ENCODE results near the gene PPP1R12A. TPM values are rescaled to one million over a fixed set of nuclear protein-coding genes. Genes with fewer than 3 reads are reported as not detected.
"Not testable (repeated sequence)": the region's sequence is repeated elsewhere in the genome, so short reads cannot be mapped to it uniquely, and the experiment has no call there.

The PPP1R12A gene
- total RNA-seq, 2 experiments from 2014 or later = 65.6 to 76.4 TPM

DNA sequence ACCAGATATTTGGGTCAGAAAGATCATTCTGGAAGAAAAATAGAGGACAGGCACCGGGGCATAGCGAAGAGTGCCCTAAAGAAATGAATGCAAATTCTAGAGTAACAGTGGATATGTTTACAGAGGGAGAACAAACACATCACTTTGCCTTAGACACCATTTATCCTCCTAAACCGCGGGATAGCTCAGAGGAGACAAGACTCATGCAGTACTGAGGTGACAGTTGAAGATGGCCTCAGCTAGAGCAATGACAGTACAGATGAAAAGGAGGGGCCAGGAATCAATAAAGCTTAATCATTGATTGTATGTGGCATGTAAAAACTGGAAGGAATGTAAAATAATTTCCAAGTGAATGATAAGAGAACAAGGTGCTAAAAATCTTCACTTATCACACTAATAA is 10.5 kb upstream of the PPP1R12A start:
- Mint-ChIP-seq H3K9me3 (no peaks in the 10 kb centered on the region), H3K4me3 (no peak overlapping the region), H3K27me3 (peaks cover 9% of the 10 kb centered on the region), H3K27ac (no peak overlapping the region), H3K36me3 (ENCODE audit: low read depth) (no peaks in the 10 kb centered on the region), H3K4me1 (ENCODE audit: low read depth) (no peaks in the 10 kb centered on the region)
- DNase-seq = no peak
- ChIA-PET POLR2A (no interaction called here), CTCF (no interaction called here)
- Histone ChIP-seq H3K36me3 (ENCODE audit: insufficient read depth, low read length) (no peaks in the 10 kb centered on the region), H3K4me1 (ENCODE audit: insufficient read depth, low read length) (no peaks in the 10 kb centered on the region), H3K4me3 (ENCODE audit: low read length) (no peak overlapping the region), H3K27ac (ENCODE audit: low read depth in 1 of 2, low read length in 2 of 2) (no peak overlapping the region), H3K9me3 (ENCODE audit: control insufficient read depth in 1 of 2, insufficient read depth in 1 of 2, low read length in 2 of 2) (no peaks in the 10 kb centered on the region), H3K27me3 (ENCODE audit: control insufficient read depth in 1 of 2, insufficient read depth in 2 of 2, low read length in 2 of 2) (no peaks in the 10 kb centered on the region)
- intact Hi-C loops (cut with DNase I, micrococcal nuclease) = no loop called here
- TF ChIP-seq, protein P1, sequence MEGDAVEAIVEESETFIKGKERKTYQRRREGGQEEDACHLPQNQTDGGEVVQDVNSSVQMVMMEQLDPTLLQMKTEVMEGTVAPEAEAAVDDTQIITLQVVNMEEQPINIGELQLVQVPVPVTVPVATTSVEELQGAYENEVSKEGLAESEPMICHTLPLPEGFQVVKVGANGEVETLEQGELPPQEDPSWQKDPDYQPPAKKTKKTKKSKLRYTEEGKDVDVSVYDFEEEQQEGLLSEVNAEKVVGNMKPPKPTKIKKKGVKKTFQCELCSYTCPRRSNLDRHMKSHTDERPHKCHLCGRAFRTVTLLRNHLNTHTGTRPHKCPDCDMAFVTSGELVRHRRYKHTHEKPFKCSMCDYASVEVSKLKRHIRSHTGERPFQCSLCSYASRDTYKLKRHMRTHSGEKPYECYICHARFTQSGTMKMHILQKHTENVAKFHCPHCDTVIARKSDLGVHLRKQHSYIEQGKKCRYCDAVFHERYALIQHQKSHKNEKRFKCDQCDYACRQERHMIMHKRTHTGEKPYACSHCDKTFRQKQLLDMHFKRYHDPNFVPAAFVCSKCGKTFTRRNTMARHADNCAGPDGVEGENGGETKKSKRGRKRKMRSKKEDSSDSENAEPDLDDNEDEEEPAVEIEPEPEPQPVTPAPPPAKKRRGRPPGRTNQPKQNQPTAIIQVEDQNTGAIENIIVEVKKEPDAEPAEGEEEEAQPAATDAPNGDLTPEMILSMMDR (IDR thresholded peaks at IDR 0.05) = no peak
- ATAC-seq (ENCODE audit: poor library complexity) = no peak

DNA sequence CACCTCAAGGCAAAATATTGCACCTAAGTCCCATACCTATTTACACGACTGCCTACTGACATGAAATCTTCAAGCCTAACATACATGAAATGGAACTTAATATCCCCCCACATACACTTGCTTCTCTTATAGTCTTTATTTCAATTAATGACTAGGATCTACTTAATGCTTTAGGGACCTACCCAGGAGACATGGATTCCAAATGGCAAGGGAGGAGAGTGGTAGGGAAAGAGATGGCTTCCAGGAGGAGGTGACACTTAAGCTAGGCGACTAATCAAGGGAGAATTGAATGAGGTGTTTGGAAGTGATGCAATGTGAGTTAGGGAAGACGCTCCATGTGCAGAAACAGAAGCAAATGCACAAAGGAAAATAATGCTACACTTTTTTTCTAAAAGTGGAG is 9.7 kb upstream of the PPP1R12A start:
- CTCF ChIA-PET = no interaction called here
- H3K27ac Mint-ChIP-seq = no peak overlapping the region

GRCh38 chr12:79942846-79943245 is 7.9 kb upstream of the PPP1R12A start:
- H3K27ac ChIP-seq (ENCODE audit: low read depth in 1 of 2, low read length in 2 of 2); H3K4me1 ChIP-seq (ENCODE audit: insufficient read depth, low read length); DNase-seq; H3K4me1 Mint-ChIP-seq (ENCODE audit: low read depth); POLR2A ChIA-PET; H3K27me3 ChIP-seq (ENCODE audit: control insufficient read depth in 1 of 2, insufficient read depth in 2 of 2, low read length in 2 of 2); ATAC-seq (ENCODE audit: poor library complexity); H3K27ac Mint-ChIP-seq; H3K9me3 Mint-ChIP-seq; H3K36me3 Mint-ChIP-seq (ENCODE audit: low read depth); H3K4me3 Mint-ChIP-seq; H3K9me3 ChIP-seq (ENCODE audit: control insufficient read depth in 1 of 2, insufficient read depth in 1 of 2, low read length in 2 of 2); intact Hi-C loops (cut with DNase I, micrococcal nuclease); CTCF ChIA-PET; H3K27me3 Mint-ChIP-seq; H3K36me3 ChIP-seq (ENCODE audit: insufficient read depth, low read length); H3K4me3 ChIP-seq (ENCODE audit: low read length): not testable (repeated sequence)

More for the DNA sequence above, 9.7 kb upstream of the PPP1R12A start:
- H3K9me3 Mint-ChIP-seq = no peaks in the 10 kb centered on the region
- POLR2A ChIA-PET = no interaction called here
- Histone ChIP-seq H3K4me3 (ENCODE audit: low read length) (no peak overlapping the region), H3K27ac (ENCODE audit: low read depth in 1 of 2, low read length in 2 of 2) (no peak overlapping the region), H3K9me3 (ENCODE audit: control insufficient read depth in 1 of 2, insufficient read depth in 1 of 2, low read length in 2 of 2) (no peaks in the 10 kb centered on the region), H3K4me1 (ENCODE audit: insufficient read depth, low read length) (no peaks in the 10 kb centered on the region), H3K27me3 (ENCODE audit: control insufficient read depth in 1 of 2, insufficient read depth in 2 of 2, low read length in 2 of 2) (no peaks in the 10 kb centered on the region), H3K36me3 (ENCODE audit: insufficient read depth, low read length) (no peaks in the 10 kb centered on the region)
- ATAC-seq (ENCODE audit: poor library complexity) (no peak), DNase-seq (no peak)
- intact Hi-C loops (cut with DNase I, micrococcal nuclease) = no loop called here
- TF ChIP-seq, protein P1 (IDR thresholded peaks at IDR 0.05) = no peak
- H3K36me3 Mint-ChIP-seq (ENCODE audit: low read depth) = no peaks in the 10 kb centered on the region
- H3K4me1 Mint-ChIP-seq (ENCODE audit: low read depth) = no peaks in the 10 kb centered on the region
- peaks cover 9% of the 10 kb centered on the region for H3K27me3 Mint-ChIP-seq
- H3K4me3 Mint-ChIP-seq = no peak overlapping the region

DNA sequence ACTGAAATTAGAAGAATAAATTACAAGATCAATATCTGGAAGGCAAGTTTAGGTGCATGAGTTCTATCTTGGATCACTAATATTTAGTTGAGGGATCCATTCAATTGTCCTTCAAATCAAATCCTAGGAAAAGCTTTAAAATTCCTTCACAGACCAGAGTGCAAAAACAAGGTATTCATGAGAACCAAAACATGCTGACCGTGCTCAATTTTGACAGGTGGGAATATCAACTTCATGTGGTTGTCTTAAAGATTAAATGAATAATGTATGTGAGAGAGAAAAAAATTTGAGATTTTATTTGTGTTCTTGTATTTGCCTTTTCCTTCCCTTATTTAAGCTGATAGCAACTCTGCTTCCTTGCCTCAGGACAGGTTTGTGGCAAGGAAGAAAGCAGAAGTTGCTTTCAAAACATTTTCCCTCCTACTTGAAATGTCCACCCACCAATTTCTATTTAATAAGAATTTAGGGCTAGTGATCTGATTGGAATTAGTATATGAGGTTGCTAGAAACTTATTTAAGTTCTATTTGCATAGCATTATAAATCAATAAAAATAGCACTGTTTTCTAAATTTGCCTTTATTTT is 4.9 kb upstream of the PPP1R12A start:
- Histone ChIP-seq H3K36me3 (ENCODE audit: insufficient read depth, low read length) (no peaks in the 10 kb centered on the region), H3K9me3 (ENCODE audit: control insufficient read depth in 1 of 2, insufficient read depth in 1 of 2, low read length in 2 of 2) (no peaks in the 10 kb centered on the region), H3K27me3 (ENCODE audit: control insufficient read depth in 1 of 2, insufficient read depth in 2 of 2, low read length in 2 of 2) (no peaks in the 10 kb centered on the region), H3K27ac (ENCODE audit: low read depth in 1 of 2, low read length in 2 of 2) (no peak overlapping the region), H3K4me1 (ENCODE audit: insufficient read depth, low read length) (peaks cover 4% of the 10 kb centered on the region), H3K4me3 (ENCODE audit: low read length) (no peak overlapping the region)
- DNase-seq = no peak
- H3K27me3 Mint-ChIP-seq = no peaks in the 10 kb centered on the region
- H3K4me1 Mint-ChIP-seq (ENCODE audit: low read depth) = peaks cover 13% of the 10 kb centered on the region
- no peak overlapping the region for H3K27ac Mint-ChIP-seq
- ChIA-PET CTCF (no interaction called here), POLR2A (no interaction called here)
- peaks cover 10% of the 10 kb centered on the region for H3K36me3 Mint-ChIP-seq (ENCODE audit: low read depth)
- H3K9me3 Mint-ChIP-seq = no peaks in the 10 kb centered on the region
- no peak for ATAC-seq (ENCODE audit: poor library complexity)
- TF ChIP-seq, protein P1 (IDR thresholded peaks at IDR 0.05) = no peak
- no peak overlapping the region for H3K4me3 Mint-ChIP-seq
- intact Hi-C loops (cut with DNase I, micrococcal nuclease) = loop anchor here in 1 of 2 experiments (5.0 to 10.0 kb wide), 2 partner anchors 53 to 105 kb away; no protein-coding TSS in a partner anchor

All from CD4-positive, alpha-beta T cell (primary cell).